Vagina (tissue), 2 donors: Measurements from ENCODE around the gene GPR101. TPM values are rescaled to one million over a fixed set of nuclear protein-coding genes. Genes with fewer than 3 reads are reported as not detected.

Experiments used
- DNase-seq, 2 donors: peaks; one replicate each; pipeline ENCODE4 v3.0.0-alpha.2; 2017; ENCODE audit errors: extremely low spot score in 2 of 2
- H3K27ac ChIP-seq: fragments of 200-600 bp; sonication (generic); one replicate; pipeline ENCODE4 v1.5.1; 2019
- H3K27me3 ChIP-seq: fragments of 200-600 bp; sonication (generic); one replicate; pipeline ENCODE4 v1.5.1; 2019
- H3K36me3 ChIP-seq, 2 donors: fragments of 200-600 bp; sonication (generic); one replicate each; pipeline ENCODE4 v1.5.1; 2017 to 2019
- H3K4me1 ChIP-seq: fragments of 200-600 bp; sonication (generic); one replicate; pipeline ENCODE4 v1.5.1; 2019
- H3K4me3 ChIP-seq, 2 donors: fragments of 200-600 bp; sonication (generic); 1 replicate in 1 of 2; 2 replicates in 1 of 2; pipeline ENCODE4 v1.5.1; 2016 to 2019
- H3K9me3 ChIP-seq: fragments of 200-600 bp; sonication (generic); one replicate; pipeline ENCODE4 v1.5.1; 2019
- POLR2A ChIP-seq, 2 donors: fragments of 450-650 bp; IDR thresholded peaks; one replicate each; pipeline ENCODE4 v1.6.1; 2017; ENCODE audit warnings: antibody characterized with exemption in 2 of 2, mild to moderate bottlenecking in 2 of 2, moderate library complexity in 2 of 2
- POLR2AphosphoS5 ChIP-seq, 2 donors: sonication (generic); formaldehyde crosslinking; IDR thresholded peaks; one replicate each; pipeline ENCODE4 v1.9.0; 2017; ENCODE audit warnings: antibody characterized with exemption in 2 of 2, mild to moderate bottlenecking in 2 of 2, low read depth in 1 of 2; ENCODE audit not compliant: insufficient read depth in 1 of 2
- intact Hi-C: fragments of 100-400 bp; cut with DNase I; formaldehyde crosslinking; loops from one replicate; pipeline ENCODE4 v1.15.1; 2023
- total RNA-seq: library from RNA; depleted of rRNA; stranded (reverse); fragments of >200 nt; gene quantifications from one replicate; pipeline ENCODE4 v1.2.3, GENCODE V29; 2016
- TF ChIP-seq, protein P1 (sequence below), 3 experiments: fragments of 450-650 bp in 2 of 3; fragments of 200-600 bp in 1 of 3; sonication (generic) in 1 of 3; IDR thresholded peaks; one replicate each; pipeline ENCODE4 v1.5.1; 2017 to 2019; ENCODE audit warnings: antibody characterized with exemption in 3 of 3, mild to moderate bottlenecking in 2 of 3, moderate library complexity in 2 of 3

The GPR101 gene
- total RNA-seq, 1 donor from 2014 or later, result not detected

DNA sequence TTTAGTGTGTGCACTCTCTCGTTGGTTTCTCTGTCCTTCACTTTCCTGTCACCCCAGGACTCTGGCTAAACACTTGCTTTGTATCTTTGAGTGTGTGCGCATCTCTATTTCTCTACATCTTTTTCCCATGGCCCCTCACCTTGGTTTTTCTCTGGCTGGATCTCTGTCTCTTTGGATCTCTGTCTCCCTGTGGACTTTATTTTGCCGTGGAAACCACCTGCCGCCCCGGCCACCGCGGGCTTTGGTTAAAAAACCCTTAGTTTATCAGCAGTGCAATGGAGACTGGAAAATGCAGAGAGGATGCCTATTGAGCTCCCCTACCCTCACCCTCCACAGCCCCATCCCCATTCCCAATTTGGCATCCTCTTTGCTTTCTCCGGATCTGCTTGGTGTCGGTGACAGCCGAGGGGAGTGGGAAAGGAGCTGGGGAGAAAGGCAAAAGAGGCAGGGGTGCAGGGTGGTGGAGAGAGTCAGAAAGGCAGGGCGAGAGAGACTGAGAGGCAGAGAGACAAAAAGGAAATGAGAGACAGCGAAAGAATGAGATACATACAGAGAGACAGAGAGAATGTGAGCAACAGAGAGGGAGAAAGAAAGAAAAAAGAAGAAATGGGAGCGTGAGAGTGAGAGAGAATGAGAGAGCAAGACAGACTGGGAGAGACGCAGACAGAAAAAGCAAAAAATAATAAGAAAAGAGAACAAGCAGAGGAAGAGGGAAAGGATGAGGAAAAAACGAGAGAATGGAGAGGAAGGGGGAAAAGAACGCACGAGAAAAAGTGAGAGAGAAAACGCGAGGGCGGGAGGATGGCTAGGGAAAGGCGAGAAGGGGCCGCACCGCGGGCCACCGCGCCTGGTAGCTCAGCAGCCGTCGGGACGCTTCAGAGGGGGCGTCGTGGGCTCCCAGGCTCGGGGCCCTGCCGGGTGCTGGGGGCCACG is 688 bp downstream of the GPR101 start:
- DNase-seq, result no peak
- TF ChIP-seq POLR2A (IDR thresholded peaks at IDR 0.05) (no peak), POLR2AphosphoS5 (IDR thresholded peaks at IDR 0.05; ENCODE audit: insufficient read depth in 1 of 2, low read depth in 1 of 2) (no peak)
- TF ChIP-seq, protein P1, sequence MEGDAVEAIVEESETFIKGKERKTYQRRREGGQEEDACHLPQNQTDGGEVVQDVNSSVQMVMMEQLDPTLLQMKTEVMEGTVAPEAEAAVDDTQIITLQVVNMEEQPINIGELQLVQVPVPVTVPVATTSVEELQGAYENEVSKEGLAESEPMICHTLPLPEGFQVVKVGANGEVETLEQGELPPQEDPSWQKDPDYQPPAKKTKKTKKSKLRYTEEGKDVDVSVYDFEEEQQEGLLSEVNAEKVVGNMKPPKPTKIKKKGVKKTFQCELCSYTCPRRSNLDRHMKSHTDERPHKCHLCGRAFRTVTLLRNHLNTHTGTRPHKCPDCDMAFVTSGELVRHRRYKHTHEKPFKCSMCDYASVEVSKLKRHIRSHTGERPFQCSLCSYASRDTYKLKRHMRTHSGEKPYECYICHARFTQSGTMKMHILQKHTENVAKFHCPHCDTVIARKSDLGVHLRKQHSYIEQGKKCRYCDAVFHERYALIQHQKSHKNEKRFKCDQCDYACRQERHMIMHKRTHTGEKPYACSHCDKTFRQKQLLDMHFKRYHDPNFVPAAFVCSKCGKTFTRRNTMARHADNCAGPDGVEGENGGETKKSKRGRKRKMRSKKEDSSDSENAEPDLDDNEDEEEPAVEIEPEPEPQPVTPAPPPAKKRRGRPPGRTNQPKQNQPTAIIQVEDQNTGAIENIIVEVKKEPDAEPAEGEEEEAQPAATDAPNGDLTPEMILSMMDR (IDR thresholded peaks at IDR 0.05), result no peak
- Histone ChIP-seq H3K27me3 (no peaks in the 10 kb centered on the region), H3K36me3 (no peaks in the 10 kb centered on the region), H3K4me1 (peaks cover 7% of the 10 kb centered on the region), H3K27ac (no peak overlapping the region), H3K4me3 (peak overlapping the region in 1 of 2 donors; percentile 25), H3K9me3 (no peaks in the 10 kb centered on the region)
- intact Hi-C loops, result no loop called here

DNA sequence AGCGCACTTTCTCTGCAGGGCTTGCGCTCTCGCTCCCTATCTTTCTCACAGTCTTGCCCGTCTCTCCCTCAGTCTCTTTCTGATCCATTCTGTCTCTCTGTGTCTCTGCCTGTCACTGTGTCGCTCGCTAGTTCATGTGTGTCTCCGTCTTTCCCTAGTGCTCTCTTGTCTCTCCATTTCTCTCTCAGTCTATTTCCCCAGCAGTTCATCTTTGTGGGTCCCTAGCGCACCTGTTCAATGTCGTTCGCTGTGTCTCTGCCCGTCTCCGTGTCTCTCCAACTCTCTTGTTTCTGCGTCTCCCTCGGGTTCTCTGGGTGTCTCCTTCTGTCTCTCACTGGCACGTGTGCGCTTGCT is 1.5 kb downstream of the GPR101 start:
- Histone ChIP-seq H3K27ac (no peak overlapping the region), H3K27me3 (no peaks in the 10 kb centered on the region), H3K36me3 (no peaks in the 10 kb centered on the region), H3K4me3 (peak overlapping the region; percentile 18 to 26), H3K9me3 (no peaks in the 10 kb centered on the region), H3K4me1 (peaks cover 7% of the 10 kb centered on the region)
- DNase-seq, result no peak
- TF ChIP-seq, protein P1 (IDR thresholded peaks at IDR 0.05), result no peak
- TF ChIP-seq POLR2AphosphoS5 (IDR thresholded peaks at IDR 0.05; ENCODE audit: insufficient read depth in 1 of 2, low read depth in 1 of 2) (no peak), POLR2A (IDR thresholded peaks at IDR 0.05) (no peak)
- intact Hi-C loops, result no loop called here

GRCh38 chrX:137031517-137032340 is 2.1 kb downstream of the GPR101 start:
- no peak for DNase-seq
- intact Hi-C loops, result no loop called here
- Histone ChIP-seq H3K27ac (no peak overlapping the region), H3K4me3 (peak overlapping the region; percentile 18 to 26), H3K4me1 (peaks cover 7% of the 10 kb centered on the region), H3K36me3 (no peaks in the 10 kb centered on the region), H3K27me3 (no peaks in the 10 kb centered on the region), H3K9me3 (no peaks in the 10 kb centered on the region)
- TF ChIP-seq, protein P1 (IDR thresholded peaks at IDR 0.05), result no peak

DNA sequence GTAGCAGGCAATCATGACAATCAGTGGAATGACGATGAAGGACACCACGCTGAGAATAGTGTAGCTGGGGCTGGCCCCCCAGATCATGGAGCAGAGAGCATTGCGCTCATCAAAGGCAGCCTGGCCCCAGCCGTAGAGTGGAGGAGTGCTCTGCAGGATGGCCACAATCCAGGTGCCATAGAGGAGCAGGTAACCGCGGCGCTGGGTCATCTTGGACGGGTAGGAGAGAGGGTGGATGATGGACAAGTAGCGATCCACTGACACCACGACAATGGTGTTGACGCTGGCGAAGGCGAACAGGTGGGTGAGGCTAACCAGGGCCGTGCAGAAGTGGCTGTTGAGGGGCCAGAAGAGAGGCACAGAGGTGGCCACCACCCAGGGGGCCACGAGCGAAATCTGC is 2.8 kb downstream of the GPR101 start:
- H3K4me3 ChIP-seq, result no peak overlapping the region
- peaks cover 7% of the 10 kb centered on the region for H3K4me1 ChIP-seq
- H3K27ac ChIP-seq, result no peak overlapping the region
- no peak for TF ChIP-seq POLR2AphosphoS5 (IDR thresholded peaks at IDR 0.05; ENCODE audit: insufficient read depth in 1 of 2, low read depth in 1 of 2)
- no peak for TF ChIP-seq POLR2A (IDR thresholded peaks at IDR 0.05)
- intact Hi-C loops, result no loop called here
- no peaks in the 10 kb centered on the region for H3K36me3 ChIP-seq
- H3K9me3 ChIP-seq, result no peaks in the 10 kb centered on the region
- no peaks in the 10 kb centered on the region for H3K27me3 ChIP-seq
- no peak for DNase-seq

DNA sequence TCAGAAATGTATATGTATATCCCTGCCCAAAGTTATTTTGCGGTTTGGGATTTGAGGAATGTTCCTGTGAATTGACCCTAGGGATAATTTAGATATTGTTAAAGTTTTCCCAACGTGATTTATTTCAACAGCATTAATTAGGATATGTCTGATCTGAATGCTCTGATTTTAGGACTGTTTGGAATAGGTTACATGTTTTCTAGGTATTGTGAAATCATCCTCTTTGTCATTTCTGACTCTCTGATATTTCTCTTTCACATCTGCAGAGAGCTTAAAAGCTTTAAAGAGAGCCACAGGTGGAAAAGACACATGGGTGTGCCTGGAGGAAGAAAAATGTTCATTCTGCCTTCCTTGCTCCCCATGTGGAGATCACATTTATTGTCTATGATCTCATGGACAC is 5.1 kb downstream of the GPR101 start:
- no peaks in the 10 kb centered on the region for H3K9me3 ChIP-seq
- intact Hi-C loops, result no loop called here
- DNase-seq, result no peak
- TF ChIP-seq, protein P1 (IDR thresholded peaks at IDR 0.05), result no peak
- no peaks in the 10 kb centered on the region for H3K27me3 ChIP-seq
- peaks cover 7% of the 10 kb centered on the region for H3K4me1 ChIP-seq
- H3K36me3 ChIP-seq, result no peaks in the 10 kb centered on the region
- no peak overlapping the region for H3K27ac ChIP-seq
- H3K4me3 ChIP-seq, result no peak overlapping the region
